Colonic mucosa (tissue), 4 donors: ENCODE data around the gene UACA. TPM values are rescaled to one million over a fixed set of nuclear protein-coding genes. Genes with fewer than 3 reads are reported as not detected.
"Not testable (repeated sequence)": the region's sequence is repeated elsewhere in the genome, so short reads cannot be mapped to it uniquely, and the experiment has no call there.

Experiments used
- DNase-seq: peaks from one replicate; pipeline ENCODE4 v3.0.0-alpha.2; 2020
- H3K27ac ChIP-seq: fragments of 200-600 bp; one replicate; pipeline ENCODE4 v1.8.0; 2021
- H3K27me3 ChIP-seq: fragments of 200-600 bp; one replicate; pipeline ENCODE4 v1.8.0; 2021
- H3K36me3 ChIP-seq: fragments of 200-600 bp; one replicate; pipeline ENCODE4 v1.8.0; 2021
- H3K4me1 ChIP-seq: fragments of 200-600 bp; one replicate; pipeline ENCODE4 v1.8.0; 2021; ENCODE audit warnings: mild to moderate bottlenecking
- H3K4me3 ChIP-seq: fragments of 200-600 bp; one replicate; pipeline ENCODE4 v1.8.0; 2021
- H3K9ac ChIP-seq, 2 donors: one replicate each; pipeline ENCODE4 v1.7.0; 2013; ENCODE audit warnings: control low read depth in 2 of 2, low read depth in 2 of 2, low read length in 2 of 2
- H3K9me3 ChIP-seq: fragments of 200-600 bp; one replicate; pipeline ENCODE4 v1.8.0; 2021
- CTCF ChIP-seq: fragments of 200-600 bp; IDR thresholded peaks from one replicate; pipeline ENCODE4 v1.8.0; 2022; ENCODE audit warnings: antibody characterized with exemption, mild to moderate bottlenecking
- intact Hi-C: fragments of 100-400 bp; cut with DNase I; formaldehyde crosslinking; loops from one replicate; pipeline ENCODE4 v1.14.1; 2022
- total RNA-seq, 2 donors: library from RNA; stranded (reverse); fragmentation: NEBNext Ultra II Directional in 1 of 2; extraction: Animal tissue kit (Norgen Biotek cat#: 25700) in 1 of 2; gene quantifications; one replicate each; pipeline ENCODE4 v1.2.1, GENCODE V29; 2021
- donor health status: healthy.
- donor health status: DM: no; HTN: no; CAD: no.
- donor health status: DM: no; HTN: no; CAD: no.

Gene UACA
- total RNA-seq, 2 donors from 2014 or later = 55.4 to 57.3 TPM

GRCh38 chr15:70748281-70748747 is 15.0 kb downstream of the UACA start:
- intact Hi-C loops = no loop called here
- Histone ChIP-seq H3K9me3 (no peaks in the 10 kb centered on the region), H3K27me3 (no peaks in the 10 kb centered on the region), H3K36me3 (no peaks in the 10 kb centered on the region), H3K4me3 (no peak overlapping the region), H3K27ac (no peak overlapping the region), H3K9ac (no peak overlapping the region), H3K4me1 (no peaks in the 10 kb centered on the region)
- TF ChIP-seq CTCF = no peak
- no peak for DNase-seq

DNA sequence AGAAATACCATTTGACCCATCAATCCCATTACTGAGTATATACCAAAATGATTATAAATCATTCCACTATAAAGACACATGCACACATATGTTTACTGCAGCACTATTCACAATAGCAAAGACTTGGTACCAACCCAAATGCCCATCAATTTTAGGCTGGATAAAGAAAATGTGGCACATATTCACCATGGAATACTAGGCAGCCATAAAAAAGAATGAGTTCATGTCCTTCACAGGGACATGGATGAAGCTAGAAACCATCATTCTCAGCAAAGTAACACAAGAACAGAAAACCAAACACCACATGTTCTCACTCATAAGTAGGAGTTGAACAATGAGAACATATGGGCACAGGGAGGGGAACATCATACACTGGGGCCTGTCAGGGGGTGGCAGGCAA is 16.8 kb downstream of the UACA start:
- H3K36me3 ChIP-seq, H3K4me1 ChIP-seq, intact Hi-C loops, DNase-seq, H3K27ac ChIP-seq, H3K27me3 ChIP-seq, H3K4me3 ChIP-seq, H3K9ac ChIP-seq, H3K9me3 ChIP-seq: not testable (repeated sequence)

- Histone ChIP-seq H3K27me3 (no peaks in the 10 kb centered on the region), H3K4me3 (no peak overlapping the region), H3K27ac (no peak overlapping the region), H3K36me3 (no peaks in the 10 kb centered on the region), H3K4me1 (peaks cover 3% of the 10 kb centered on the region), H3K9ac (peak overlapping the region; percentile 28 to 46), H3K9me3 (no peaks in the 10 kb centered on the region)
- intact Hi-C loops = no loop called here
- TF ChIP-seq CTCF = no peak
- DNase-seq = no peak
Measured at GRCh38 chr15:70742928-70743327, 20.4 kb downstream of the UACA start.

DNA sequence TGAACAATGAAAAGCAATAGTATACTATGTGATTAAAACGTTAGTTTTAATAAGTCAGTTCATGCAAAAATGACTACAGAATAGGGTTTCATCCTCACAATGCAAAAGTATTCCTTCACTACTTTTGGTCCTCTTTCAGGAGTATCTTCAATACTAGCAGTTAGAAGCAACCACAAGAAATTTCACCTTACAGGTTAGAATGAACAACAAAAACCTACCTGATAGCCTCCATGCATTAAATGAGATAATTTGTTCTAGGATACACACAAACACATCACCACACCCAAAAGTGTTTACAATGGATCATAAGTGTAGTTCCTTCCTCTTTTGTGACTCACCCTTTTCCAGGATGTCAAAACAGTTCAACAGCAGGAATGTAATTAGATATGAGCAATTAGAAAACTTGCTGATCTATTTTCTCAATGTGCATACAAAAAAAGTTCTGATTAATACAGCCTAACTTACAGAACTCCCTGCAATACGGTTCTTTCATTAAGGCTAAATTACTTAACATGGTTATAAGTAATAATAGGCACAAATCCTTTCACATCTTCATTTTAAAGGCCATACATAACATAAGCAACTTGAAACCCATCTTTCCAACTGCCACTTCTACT is 21.6 kb downstream of the UACA start:
- no peaks in the 10 kb centered on the region for H3K9me3 ChIP-seq
- peak overlapping the region; percentile 38 for H3K27ac ChIP-seq
- no peak overlapping the region for H3K4me3 ChIP-seq
- H3K4me1 ChIP-seq = peaks cover 3% of the 10 kb centered on the region
- H3K9ac ChIP-seq = no peak overlapping the region
- TF ChIP-seq CTCF = no peak
- no peaks in the 10 kb centered on the region for H3K36me3 ChIP-seq
- intact Hi-C loops = no loop called here
- H3K27me3 ChIP-seq = no peaks in the 10 kb centered on the region
- no peak for DNase-seq

GRCh38 chr15:70741107-70741531 is 22.2 kb downstream of the UACA start:
- intact Hi-C loops = no loop called here
- H3K27ac ChIP-seq = peak overlapping the region; percentile 38
- peak; percentile 69 for DNase-seq
- peak overlapping the region in 1 of 2 donors; percentile 0 for H3K9ac ChIP-seq
- no peaks in the 10 kb centered on the region for H3K9me3 ChIP-seq
- no peaks in the 10 kb centered on the region for H3K36me3 ChIP-seq
- H3K4me3 ChIP-seq = no peak overlapping the region
- H3K27me3 ChIP-seq = no peaks in the 10 kb centered on the region
- TF ChIP-seq CTCF = no peak
- peaks cover 3% of the 10 kb centered on the region for H3K4me1 ChIP-seq

- H3K9me3 ChIP-seq, DNase-seq, H3K9ac ChIP-seq, H3K4me3 ChIP-seq, H3K27ac ChIP-seq, H3K27me3 ChIP-seq, intact Hi-C loops, H3K36me3 ChIP-seq, H3K4me1 ChIP-seq: not testable (repeated sequence)
Measured at GRCh38 chr15:70735040-70735439, 28.3 kb downstream of the UACA start.
